Activated gamma-delta T cell (primary cell): ENCODE measurements around the gene PEX5.
"Not testable (repeated sequence)": the region's sequence is repeated elsewhere in the genome, so short reads cannot be mapped to it uniquely, and the experiment has no call there.

Experiments used
- DNase-seq: peaks from one replicate; lab custom pipeline; 2025; lab: John Stamatoyannopoulos, UW

The PEX5 gene

GRCh38 chr12:7160183-7160582 lies 29.3 kb upstream of the PEX5 start:
- no peak for DNase-seq

- DNase-seq = no peak
Observed at GRCh38 chr12:7161327-7161726, 28.2 kb upstream of the PEX5 start.

DNA sequence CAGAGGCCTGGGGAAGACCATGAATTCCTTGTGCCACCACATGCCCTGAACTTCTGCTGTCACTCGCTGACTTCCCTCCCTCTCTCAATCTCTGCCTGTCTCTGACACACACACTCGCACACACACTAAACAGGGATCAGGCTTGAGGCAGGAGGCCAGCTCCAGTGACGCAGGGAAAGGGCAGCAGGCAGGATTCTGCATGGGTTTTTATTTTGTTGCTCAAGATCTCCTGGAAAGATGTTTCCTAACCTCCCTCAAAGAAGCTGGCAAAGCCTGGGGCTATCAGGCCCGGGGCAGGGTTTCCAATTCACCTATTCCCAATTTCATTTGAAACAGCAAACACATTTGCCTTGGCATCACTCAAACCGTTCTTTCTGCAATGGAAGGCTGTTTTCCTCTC lies 27.7 kb upstream of the PEX5 start:
- no peak for DNase-seq

- no peak for DNase-seq
Observed at GRCh38 chr12:7162691-7163114, 26.8 kb upstream of the PEX5 start.

DNA sequence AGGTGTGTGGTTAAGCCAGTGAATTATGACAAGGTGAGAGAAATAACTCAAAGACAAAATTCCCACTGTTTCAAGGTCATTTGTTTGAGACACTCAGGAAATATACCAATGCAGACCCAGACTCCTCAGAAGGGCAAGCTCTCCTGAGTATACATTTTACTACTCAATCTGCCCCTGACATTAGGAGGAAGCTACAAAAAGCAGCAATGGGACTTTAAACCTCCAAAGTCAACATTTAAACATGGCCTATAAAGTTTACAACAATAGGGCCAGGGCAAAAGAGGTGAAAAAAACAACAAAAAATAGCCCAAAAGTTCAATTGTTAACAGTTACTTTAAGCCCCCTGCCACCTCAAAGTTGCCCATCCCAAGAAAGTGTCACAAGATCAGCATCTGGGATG lies 19.5 kb upstream of the PEX5 start:
- DNase-seq = no peak

GRCh38 chr12:7171854-7172253 lies 17.6 kb upstream of the PEX5 start:
- no peak for DNase-seq

GRCh38 chr12:7175493-7175892 lies 14.0 kb upstream of the PEX5 start:
- no peak for DNase-seq

- DNase-seq = no peak
Observed at GRCh38 chr12:7176595-7176994, 12.9 kb upstream of the PEX5 start.

- DNase-seq = no peak
Observed at GRCh38 chr12:7178481-7178880, 11.0 kb upstream of the PEX5 start.

GRCh38 chr12:7180685-7181084 lies 8.8 kb upstream of the PEX5 start:
- no peak for DNase-seq

- not testable (repeated sequence) for DNase-seq
Observed at GRCh38 chr12:7186058-7186457, 3.4 kb upstream of the PEX5 start.

DNA sequence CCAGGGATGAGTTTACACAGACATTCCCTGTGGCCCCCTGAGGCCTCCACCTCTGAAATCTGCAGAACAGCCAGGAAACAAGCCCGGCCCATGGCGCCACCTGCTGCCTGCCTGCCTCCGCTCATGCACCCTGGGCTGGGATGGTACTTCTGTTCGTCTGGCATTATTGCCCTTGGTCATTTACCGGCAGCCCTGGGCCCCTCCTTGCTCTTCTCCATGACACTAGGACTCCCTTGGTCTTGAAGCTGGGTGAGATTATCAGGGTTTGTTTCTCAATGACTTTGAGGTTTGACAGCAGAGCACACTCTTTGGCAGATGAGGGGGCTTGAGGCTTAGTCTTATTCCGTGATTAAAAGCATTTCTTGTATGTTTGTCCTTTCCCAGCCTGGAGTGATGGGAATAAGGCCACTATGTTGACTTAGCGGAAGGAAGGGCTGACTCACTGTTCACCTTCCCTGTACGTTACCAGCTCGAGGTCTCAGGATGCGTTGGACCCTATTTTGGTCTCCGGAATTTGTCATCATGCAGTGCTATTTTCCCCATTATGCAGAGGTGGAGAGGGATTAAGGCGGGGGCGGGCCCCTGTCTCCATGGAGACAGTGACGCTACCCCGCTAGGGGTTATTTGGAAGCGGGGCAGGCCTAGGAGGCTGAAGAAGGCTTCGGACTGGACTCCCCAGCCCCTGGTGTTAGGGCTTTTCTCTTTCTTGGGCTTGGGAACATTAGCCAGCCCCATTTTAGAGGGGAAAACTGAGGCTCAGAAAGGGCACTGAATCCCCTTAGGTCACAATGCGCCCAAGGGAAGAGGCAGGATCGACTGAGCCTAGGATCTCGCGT lies 706 bp upstream of the PEX5 start:
- peak; percentile 14 for DNase-seq

- DNase-seq = no peak
Observed at GRCh38 chr12:7190268-7191055, 976 bp downstream of the PEX5 start.

GRCh38 chr12:7193674-7194073 lies 4.2 kb downstream of the PEX5 start:
- DNase-seq = no peak

- DNase-seq = no peak
Observed at GRCh38 chr12:7197841-7198240, 8.4 kb downstream of the PEX5 start.

DNA sequence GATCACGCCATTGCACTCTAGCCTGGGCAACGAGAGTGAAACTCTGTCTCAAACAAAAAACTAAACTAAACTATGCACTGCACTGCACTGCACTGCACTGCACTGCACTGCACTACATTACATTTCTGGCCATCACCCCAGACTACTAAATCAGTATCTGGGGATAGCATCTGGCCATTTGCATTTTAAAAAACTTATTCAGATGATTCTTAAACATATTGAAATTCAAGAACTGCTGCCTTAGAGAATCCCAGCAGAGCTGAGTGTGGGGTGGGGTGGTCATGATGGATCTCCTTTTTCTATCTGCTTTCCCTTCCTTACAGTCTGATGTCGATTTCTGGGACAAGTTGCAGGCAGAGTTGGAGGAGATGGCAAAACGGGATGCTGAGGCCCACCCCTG lies 13.6 kb downstream of the PEX5 start:
- DNase-seq = no peak

- no peak for DNase-seq
Observed at GRCh38 chr12:7205091-7205490, 15.6 kb downstream of the PEX5 start.

DNA sequence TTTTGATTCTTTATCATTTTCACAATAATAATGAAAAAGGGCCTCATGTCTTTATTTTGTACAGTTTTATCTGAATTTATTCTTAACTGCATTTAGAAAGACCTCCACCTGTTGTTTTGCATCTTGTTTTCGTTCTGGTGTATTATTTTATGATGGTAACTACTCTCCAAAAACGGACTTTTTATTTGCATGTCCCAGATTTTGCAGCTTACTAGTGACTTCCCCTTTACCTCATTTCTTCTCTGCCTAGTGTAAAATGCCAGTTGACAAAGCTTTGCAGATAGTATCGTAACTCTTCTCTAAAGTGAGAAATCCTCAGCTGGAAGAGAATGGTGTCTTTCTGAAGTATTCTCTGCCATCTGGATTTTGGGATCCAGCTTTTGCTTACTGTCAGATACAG lies 17.2 kb downstream of the PEX5 start:
- no peak for DNase-seq

DNA sequence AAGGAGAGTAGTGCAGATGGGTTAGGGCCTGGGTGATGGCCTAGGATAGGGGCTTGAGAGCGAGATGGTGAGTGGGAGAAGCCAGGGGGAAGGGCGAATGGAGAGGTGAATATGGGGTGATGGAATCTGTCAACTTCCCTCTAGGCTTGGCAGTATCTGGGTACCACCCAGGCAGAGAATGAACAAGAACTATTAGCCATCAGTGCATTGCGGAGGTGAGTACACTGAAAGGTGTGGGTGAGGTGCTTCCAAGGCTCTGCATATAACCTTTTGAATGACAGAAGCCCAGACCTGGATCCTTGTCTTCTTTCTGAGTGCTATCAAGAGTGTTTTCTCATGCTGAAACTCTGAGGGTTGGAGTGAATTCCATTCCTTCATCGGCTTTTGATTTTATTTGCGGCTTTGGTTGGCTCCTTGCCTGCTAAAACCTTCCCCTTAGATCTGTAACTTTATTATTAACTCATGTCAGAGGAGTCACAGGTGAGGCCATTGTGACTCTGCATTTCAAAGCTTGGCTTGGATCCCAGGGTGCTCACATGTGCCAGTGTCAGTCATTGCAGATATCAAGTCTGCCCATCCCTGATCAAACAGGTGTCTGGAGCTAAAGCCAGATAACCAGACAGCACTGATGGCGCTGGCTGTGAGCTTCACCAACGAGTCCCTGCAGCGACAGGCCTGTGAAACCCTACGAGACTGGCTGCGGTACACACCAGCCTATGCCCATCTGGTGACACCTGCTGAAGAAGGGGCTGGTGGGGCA lies 18.6 kb downstream of the PEX5 start:
- no peak for DNase-seq

DNA sequence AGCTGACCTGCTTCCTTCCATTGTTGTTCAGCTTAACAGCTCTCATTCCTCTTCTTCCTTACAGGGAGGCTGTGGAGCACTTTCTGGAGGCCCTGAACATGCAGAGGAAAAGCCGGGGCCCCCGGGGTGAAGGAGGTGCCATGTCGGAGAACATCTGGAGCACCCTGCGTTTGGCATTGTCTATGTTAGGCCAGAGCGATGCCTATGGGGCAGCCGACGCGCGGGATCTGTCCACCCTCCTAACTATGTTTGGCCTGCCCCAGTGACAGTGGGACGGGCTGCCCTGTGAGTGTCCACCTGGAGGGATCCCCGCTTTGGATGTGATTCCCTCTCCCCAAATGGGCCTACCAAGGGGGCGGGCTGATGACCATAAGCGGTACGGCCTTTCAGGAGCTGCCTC lies 20.5 kb downstream of the PEX5 start:
- DNase-seq = no peak

- DNase-seq = no peak
Observed at GRCh38 chr12:7210642-7211151, 21.2 kb downstream of the PEX5 start.

DNA sequence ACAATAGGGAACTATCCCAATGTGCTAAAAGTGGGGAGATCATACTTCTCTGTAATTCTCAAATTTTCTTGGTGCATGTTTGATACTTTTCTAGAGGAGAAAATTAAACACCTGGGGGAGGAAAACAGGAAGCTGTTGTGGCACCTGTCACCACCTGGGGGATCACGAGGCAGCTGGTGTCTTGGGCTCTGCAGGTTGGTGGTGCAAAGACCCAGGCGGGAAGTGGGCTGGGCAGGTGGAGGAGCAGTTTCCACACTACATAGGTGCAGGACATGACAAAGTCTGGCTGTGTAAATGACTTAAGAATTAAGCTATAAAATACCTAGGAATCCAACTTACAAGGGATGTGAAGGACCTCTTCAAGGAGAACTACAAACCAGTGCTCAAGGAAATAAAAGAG lies 23.2 kb downstream of the PEX5 start:
- DNase-seq = no peak
